Hair follicle dermal papilla cell (primary cell): ENCODE data around the gene SIGLEC12. TPM values are rescaled to one million over a fixed set of nuclear protein-coding genes. Genes with fewer than 3 reads are reported as not detected.

Experiments used
- small RNA-seq: library from RNA; depleted of rRNA; stranded (forward); fragments of <200 nt; gene quantifications from one replicate; pipeline ENCODE3, GENCODE V24; 2012
- total RNA-seq: library from RNA; depleted of rRNA; stranded (reverse); fragments of >200 nt; gene quantifications from 2 replicates; pipeline ENCODE4 v1.2.3, GENCODE V29; 2012

The SIGLEC12 gene
- not detected in 2 replicates for total RNA-seq

DNA sequence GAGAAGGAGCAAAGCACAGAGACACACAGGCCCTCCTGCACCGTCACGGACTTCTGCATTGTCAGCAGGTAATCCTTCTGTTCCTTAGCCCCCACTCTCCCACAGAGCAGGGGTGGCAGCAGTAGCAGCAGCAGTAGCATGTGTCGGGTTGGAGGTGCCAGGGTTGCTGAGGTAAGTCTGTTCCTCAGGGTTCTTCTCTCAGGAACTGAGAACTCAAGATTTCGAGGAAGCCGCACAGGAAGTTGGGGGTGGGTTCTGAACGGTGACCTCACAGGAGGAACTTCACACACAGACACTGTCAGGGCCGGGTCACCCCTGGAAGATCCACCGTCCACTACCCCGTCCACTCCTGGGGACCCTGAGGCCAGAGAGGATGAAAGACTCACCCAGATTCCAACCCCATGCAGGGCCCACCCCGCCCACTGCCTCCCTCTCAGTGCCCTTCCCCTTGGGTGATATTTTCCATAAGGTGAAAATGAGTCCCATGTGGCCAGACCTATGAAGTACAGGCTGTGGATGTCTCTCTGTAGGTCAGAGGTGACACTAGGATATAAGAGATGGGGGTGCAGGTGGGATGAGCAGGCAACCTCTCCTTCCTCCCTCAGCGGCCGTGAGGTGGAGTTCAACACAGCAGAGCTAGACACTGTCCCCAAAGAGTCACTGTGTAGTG is at the start of gene SIGLEC12:
SIGLEC12 (minus strand) TSS at position 207 of the 670 bp plus-strand sequence; CDS start at position 140, 67 bp downstream.

DNA sequence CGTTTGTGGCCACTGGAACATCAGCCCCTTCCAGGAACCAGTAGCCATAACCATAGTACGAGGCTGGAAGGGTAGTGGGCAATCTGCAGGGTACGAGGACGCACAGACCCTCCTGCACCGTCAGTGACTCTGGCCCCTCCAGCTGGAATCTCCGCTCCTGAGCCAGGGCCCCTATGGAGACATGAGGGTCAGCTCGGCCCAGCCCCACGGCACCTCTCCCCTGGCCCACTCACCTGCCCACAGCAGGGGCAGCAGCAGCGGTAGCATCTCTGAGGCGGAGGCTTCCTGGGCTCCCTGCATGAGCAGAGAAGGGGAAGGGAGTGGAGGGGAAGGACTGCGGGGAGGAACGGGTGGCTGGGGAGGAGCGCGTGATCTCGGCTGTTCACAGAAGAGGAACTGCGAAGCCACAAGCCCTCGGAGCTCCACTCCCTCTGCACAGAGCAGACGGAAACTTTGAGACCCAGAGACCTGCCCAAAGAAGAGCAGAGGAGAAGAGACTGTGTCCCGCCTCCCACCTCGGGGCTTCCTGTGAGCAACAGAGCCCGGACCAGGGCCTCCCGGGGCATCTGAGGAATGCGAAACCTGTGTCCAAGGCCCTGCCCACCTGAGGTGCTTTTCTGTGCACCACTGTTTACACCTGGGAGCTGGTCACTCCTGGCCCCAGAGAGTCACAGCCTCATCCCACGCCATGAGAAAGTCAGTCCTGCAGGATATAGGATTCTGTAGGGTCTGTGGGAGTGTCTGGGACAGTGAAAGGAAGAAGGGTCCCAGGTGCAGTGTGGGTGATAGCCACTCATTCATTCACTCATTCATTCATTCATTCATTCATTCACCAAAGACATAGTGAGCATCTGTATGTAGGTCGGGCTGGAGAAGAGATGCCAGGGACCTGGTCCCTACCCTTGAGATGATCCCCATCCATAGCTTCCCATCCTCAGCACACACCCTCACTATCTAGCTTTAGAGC is 30.0 kb upstream of the SIGLEC12 start, which contains the start of gene SIGLEC6:
SIGLEC6 (minus strand) TSS at position 322 of the 967 bp plus-strand sequence; CDS start at position 300, 22 bp downstream.

DNA sequence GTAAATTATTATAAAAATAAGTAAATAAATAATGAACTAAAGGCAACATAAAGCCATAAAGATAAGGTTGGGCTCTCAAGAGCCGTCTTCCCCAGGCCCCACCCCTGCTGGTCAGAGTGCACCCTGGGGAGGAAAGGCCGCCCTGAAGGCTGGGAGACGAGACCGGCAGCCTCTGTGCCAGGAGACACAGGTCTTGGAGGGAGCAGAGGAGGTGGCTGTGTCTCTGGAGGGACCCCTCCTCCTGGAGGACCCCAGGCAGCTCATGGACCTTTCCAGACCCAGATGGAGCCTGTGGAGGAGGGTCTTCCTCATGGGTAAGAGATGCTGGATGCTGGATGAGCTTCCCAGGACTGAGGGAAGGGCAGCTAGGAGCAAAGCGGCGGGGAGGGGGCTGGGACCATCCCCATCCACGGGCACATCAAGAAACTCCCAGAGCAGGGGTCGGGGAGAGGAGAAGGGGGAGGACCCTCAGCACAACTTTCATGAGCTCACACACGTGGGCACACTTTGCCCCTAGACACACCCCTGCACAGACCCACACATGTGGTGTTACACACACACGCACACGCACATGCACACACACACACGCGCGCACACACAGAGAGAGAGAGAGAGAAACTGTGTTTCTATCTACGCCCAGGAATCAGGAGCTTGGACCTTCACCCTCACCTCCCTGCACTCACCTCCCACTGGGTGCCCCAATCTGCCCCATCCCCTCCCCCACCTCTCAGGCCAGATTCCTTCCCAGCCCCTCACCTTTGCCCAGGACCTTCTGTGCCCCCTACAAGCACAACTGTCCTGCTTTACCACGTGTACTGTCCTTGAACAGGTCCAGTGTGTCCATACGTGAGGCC is 23.0 kb downstream of the SIGLEC12 start, which contains the start of gene CEACAM18:
CEACAM18 (plus strand) TSS at position 159 of the 854 bp plus-strand sequence.

DNA sequence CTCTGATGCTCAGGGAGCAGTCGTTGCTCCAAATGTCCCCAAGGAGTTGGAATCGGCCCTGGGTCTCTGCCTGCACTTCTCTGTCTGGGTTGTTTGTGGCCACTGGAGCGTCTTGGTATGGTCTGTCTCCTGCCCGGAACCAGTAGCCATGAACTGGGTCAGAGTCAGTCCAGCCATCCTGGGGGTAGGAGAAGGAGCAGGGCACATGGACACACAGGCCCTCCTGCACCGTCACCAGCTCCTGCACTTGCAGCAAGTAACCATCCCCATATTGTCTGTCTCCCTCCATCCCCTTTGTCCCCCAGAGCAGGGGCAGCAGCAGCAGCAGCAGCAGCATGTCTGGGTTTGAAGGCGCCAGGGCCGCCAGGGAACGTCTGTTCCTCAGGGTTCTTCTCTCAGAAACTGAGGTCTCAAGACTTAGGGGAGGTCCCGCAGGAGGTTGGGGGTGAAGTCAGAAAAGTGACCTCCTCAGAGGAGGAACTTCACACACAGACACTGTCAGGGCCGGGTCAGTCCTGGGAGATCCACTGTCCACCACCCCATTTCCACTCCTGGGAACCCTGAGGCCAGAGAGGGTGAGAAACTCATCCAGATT is 43.5 kb downstream of the SIGLEC12 start, which contains the start of gene SIGLEC8:
SIGLEC8 (minus strand) TSS at position 404 of the 595 bp plus-strand sequence; CDS start at position 337, 67 bp downstream.

Small RNA genes within 50 kb of the gene (small RNA-seq; reads per million reads assigned to genes)
- not detected for gene AC020914.3
- not detected for gene AC020914.5

Other genes starting within 250 kb of the SIGLEC12 start
- gene IGLON5, start 190.2 kb downstream of the SIGLEC12 start, total RNA-seq = not detected in 2 replicates
- 0.49 and 0.81 TPM in 2 replicates for gene VSIG10L, start 159.7 kb downstream of the SIGLEC12 start, total RNA-seq
- gene ETFB, start 135.4 kb downstream of the SIGLEC12 start, total RNA-seq = 48.0 and 58.5 TPM in 2 replicates
- not detected in 2 replicates for gene CLDND2, start 132.8 kb downstream of the SIGLEC12 start, total RNA-seq
- not detected in 2 replicates for gene NKG7, start 129.1 kb downstream of the SIGLEC12 start, total RNA-seq
- gene LIM2, start 113.8 kb downstream of the SIGLEC12 start, total RNA-seq = not detected in 2 replicates
- not detected in 2 replicates for gene C19orf84, start 111.2 kb downstream of the SIGLEC12 start, total RNA-seq
- not detected in 2 replicates for gene SIGLEC10, start 84.2 kb downstream of the SIGLEC12 start, total RNA-seq
- gene SIGLEC8, start 43.3 kb downstream of the SIGLEC12 start, total RNA-seq = not detected in 2 replicates
- not detected in 2 replicates for gene CEACAM18, start 23.3 kb downstream of the SIGLEC12 start, total RNA-seq
- gene SIGLEC6, start 29.9 kb upstream of the SIGLEC12 start, total RNA-seq = not detected in 2 replicates
- 8.4 and 9.4 TPM in 2 replicates for gene ZNF175, start 69.5 kb upstream of the SIGLEC12 start, total RNA-seq
- not detected in 2 replicates for gene SIGLEC5, start 128.6 kb upstream of the SIGLEC12 start, total RNA-seq
- gene SIGLEC14, start 145.0 kb upstream of the SIGLEC12 start, total RNA-seq = not detected in 2 replicates
- gene SPACA6, start 191.5 kb upstream of the SIGLEC12 start, total RNA-seq = 9.1 and 13.4 TPM in 2 replicates
- gene HAS1, start 222.2 kb upstream of the SIGLEC12 start, total RNA-seq = 0.32 TPM in 1 of 2 replicates, not detected in the other